Measurements from ENCODE around the gene TCP11X2.
"Not testable (repeated sequence)": the region's sequence is repeated elsewhere in the genome, so short reads cannot be mapped to it uniquely, and the experiment has no call there.

TCP11X2 gene

GRCh38 chrX:102471762-102472220 is at the start of gene TCP11X2:
TCP11X2 (minus strand) TSS chrX:102471812.
- DNase-seq = not testable (repeated sequence)

- peak; percentile 17 for DNase-seq
Observed at GRCh38 chrX:102517326-102517725, 45.7 kb upstream of the TCP11X2 start.

GRCh38 chrX:102515975-102516941 is 44.6 kb upstream of the TCP11X2 start, which contains the start of gene TMSB15A:
TMSB15A (minus strand) TSS chrX:102516739.
- peak; percentile 80 for DNase-seq

GRCh38 chrX:102514536-102514935 is 42.9 kb upstream of the TCP11X2 start:
- no peak for DNase-seq

GRCh38 chrX:102498732-102499131 is 27.1 kb upstream of the TCP11X2 start:
- DNase-seq = no peak

- DNase-seq = no peak
Observed at GRCh38 chrX:102491766-102492165, 20.2 kb upstream of the TCP11X2 start.

- not testable (repeated sequence) for DNase-seq
Observed at GRCh38 chrX:102478765-102479164, 7.2 kb upstream of the TCP11X2 start.

GRCh38 chrX:102470215-102470614 is 1.4 kb downstream of the TCP11X2 start:
- not testable (repeated sequence) for DNase-seq

- not testable (repeated sequence) for DNase-seq
Observed at GRCh38 chrX:102458615-102459014, 13.0 kb downstream of the TCP11X2 start.

GRCh38 chrX:102439908-102440307 is 31.7 kb downstream of the TCP11X2 start, which contains the start of gene NXF2B:
NXF2B (minus strand) TSS chrX:102440008; CDS start chrX:102380036, 59,972 bp downstream.
- not testable (repeated sequence) for DNase-seq

GRCh38 chrX:102414493-102414892 is 57.1 kb downstream of the TCP11X2 start:
- not testable (repeated sequence) for DNase-seq

Data from NCI-H1105 treated with DMSO at 0.1 percent for 48 hours (cell line).